VCaP (cell line): ENCODE measurements around the gene GNPTAB.
"Not testable (repeated sequence)": the region's sequence is repeated elsewhere in the genome, so short reads cannot be mapped to it uniquely, and the experiment has no call there.

Experiments used
- H3K27ac ChIP-seq: fragments of 450-650 bp; 2 replicates; pipeline ENCODE4 v1.5.1; 2017
- CTCF ChIP-seq: fragments of 450-650 bp; conservative IDR thresholded peaks from 2 replicates; pipeline ENCODE4 v1.5.1; 2017; ENCODE audit warnings: mild to moderate bottlenecking, moderate library complexity

The GNPTAB gene

GRCh38 chr12:101857043-101857558, 26.3 kb upstream of the GNPTAB start:
- no peak overlapping the region for H3K27ac ChIP-seq
- no peak for TF ChIP-seq CTCF

GRCh38 chr12:101856614-101857013, 25.9 kb upstream of the GNPTAB start:
- not testable (repeated sequence) for H3K27ac ChIP-seq

GRCh38 chr12:101855976-101856375, 25.2 kb upstream of the GNPTAB start:
- no peak overlapping the region for H3K27ac ChIP-seq
- TF ChIP-seq CTCF, result no peak

GRCh38 chr12:101855364-101855884, 24.7 kb upstream of the GNPTAB start:
- H3K27ac ChIP-seq, result no peak overlapping the region
- no peak for TF ChIP-seq CTCF

- no peak for TF ChIP-seq CTCF
- H3K27ac ChIP-seq, result no peak overlapping the region
These were observed 24.0 kb upstream of the GNPTAB start for GRCh38 chr12:101854747-101855146.

GRCh38 chr12:101852998-101853397, 22.2 kb upstream of the GNPTAB start:
- no peak overlapping the region for H3K27ac ChIP-seq
- no peak for TF ChIP-seq CTCF

- H3K27ac ChIP-seq, result no peak overlapping the region
- no peak for TF ChIP-seq CTCF
These were observed 19.4 kb upstream of the GNPTAB start for GRCh38 chr12:101850199-101850598.

GRCh38 chr12:101847325-101847724, 16.6 kb upstream of the GNPTAB start:
- no peak overlapping the region for H3K27ac ChIP-seq
- no peak for TF ChIP-seq CTCF
